IMR-90 (cell line): ENCODE data around the gene SLC44A1. TPM values are rescaled to one million over a fixed set of nuclear protein-coding genes. Genes with fewer than 3 reads are reported as not detected.
A peak's percentile ranks its signal among the peaks of the same experiment; 100 is the strongest.

Source experiments
- ATAC-seq: fragments of 200-7000 bp; cut with Tn5 transposase; 2 replicates; pipeline ENCODE4 v1.9.1; 2020; ENCODE audit warnings: low read depth, mild to moderate bottlenecking, moderate library complexity
- BruUV-seq: library from RNA; stranded (reverse); fragments of 400-500 nt; replicated peaks from 2 replicates; lab custom pipeline; 2021; lab: Mats Ljungman, UMichigan
- CTCF ChIA-PET: fragments of 300-600 bp; formaldehyde crosslinking; extraction: SDS; loops from one replicate; lab custom pipeline; 2021; ENCODE audit warnings: antibody characterized with exemption; lab: Yijun Ruan, JAX
- POLR2A ChIA-PET: fragments of 300-600 bp; sonication (Branson Sonifier 250); formaldehyde crosslinking; loops from one replicate; lab custom pipeline; 2022; ENCODE audit warnings: antibody characterized with exemption; ENCODE audit not compliant: unreplicated experiment; lab: Charles Lee
- DNase-seq: peaks from one replicate; pipeline ENCODE4 v3.0.0; 2013
- H2AFZ ChIP-seq: replicated peaks from 2 replicates; pipeline ENCODE3; 2013; ENCODE audit warnings: low read length, mild to moderate bottlenecking; ENCODE audit not compliant: poor library complexity
- H2AK5ac ChIP-seq: 2 replicates; pipeline ENCODE4 v1.6.1; 2013; ENCODE audit warnings: low read depth, low read length, inconsistent platforms
- H2AK9ac ChIP-seq: replicated peaks from 2 replicates; pipeline ENCODE3; 2013; ENCODE audit warnings: mild to moderate bottlenecking, low read depth, low read length, moderate library complexity; ENCODE audit not compliant: poor library complexity
- H2BK120ac ChIP-seq: 2 replicates; pipeline ENCODE4 v1.6.1; 2013; ENCODE audit warnings: low read depth, low read length, inconsistent platforms
- H2BK15ac ChIP-seq: 3 replicates; pipeline ENCODE4 v1.6.1; 2013; ENCODE audit warnings: low read depth, low read length, inconsistent platforms
- H2BK20ac ChIP-seq: 2 replicates; pipeline ENCODE4 v1.6.1; 2013; ENCODE audit warnings: low read depth, mild to moderate bottlenecking, inconsistent platforms, low read length, moderate library complexity
- H2BK5ac ChIP-seq: 2 replicates; pipeline ENCODE4 v1.6.1; 2013; ENCODE audit warnings: mild to moderate bottlenecking, low read depth, low read length, inconsistent platforms; ENCODE audit not compliant: poor library complexity, severe bottlenecking
- H3K14ac ChIP-seq: replicated peaks from 2 replicates; pipeline ENCODE4 v1.6.1; 2013; ENCODE audit warnings: low read depth, low read length, inconsistent platforms
- H3K18ac ChIP-seq: 2 replicates; pipeline ENCODE4 v1.6.1; 2013; ENCODE audit warnings: low read depth, low read length, control low read depth
- H3K23ac ChIP-seq: 2 replicates; pipeline ENCODE4 v1.6.1; 2013; ENCODE audit warnings: low read depth, low read length, inconsistent platforms
- H3K27ac ChIP-seq: 2 replicates; pipeline ENCODE4 v1.5.1; 2013; ENCODE audit warnings: mild to moderate bottlenecking, control low read depth, low read length; ENCODE audit not compliant: insufficient read depth
- H3K27me3 ChIP-seq: 2 replicates; pipeline ENCODE4 v1.6.1; 2013; ENCODE audit warnings: low read length; ENCODE audit not compliant: control insufficient read depth, insufficient read depth
- H3K36me3 ChIP-seq: 2 replicates; pipeline ENCODE4 v1.6.1; 2013; ENCODE audit warnings: low read length, mixed read lengths; ENCODE audit not compliant: control insufficient read depth, insufficient read depth
- H3K4ac ChIP-seq: 2 replicates; pipeline ENCODE4 v1.6.1; 2013; ENCODE audit warnings: low read depth, low read length, inconsistent platforms
- H3K4me1 ChIP-seq: 2 replicates; pipeline ENCODE4 v1.6.1; 2013; ENCODE audit warnings: low read length, mixed read lengths; ENCODE audit not compliant: control insufficient read depth, insufficient read depth
- H3K4me2 ChIP-seq: 2 replicates; pipeline ENCODE4 v1.6.1; 2013; ENCODE audit warnings: low read depth, mild to moderate bottlenecking, control low read depth, low read length, moderate library complexity
- H3K4me3 ChIP-seq: 2 replicates; pipeline ENCODE4 v1.5.1; 2013; ENCODE audit warnings: low read depth, mild to moderate bottlenecking, control low read depth, low read length, moderate library complexity; ENCODE audit not compliant: insufficient read depth
- H3K56ac ChIP-seq: 2 replicates; pipeline ENCODE4 v1.6.1; 2013; ENCODE audit warnings: low read length, inconsistent platforms; ENCODE audit not compliant: insufficient read depth; ENCODE audit errors: extremely low read depth
- H3K79me1 ChIP-seq, 2 experiments: 2 replicates each; pipeline ENCODE4 v1.6.1; 2013; ENCODE audit warnings: low read length in 2 of 2, inconsistent platforms in 1 of 2, low read depth in 1 of 2
- H3K9ac ChIP-seq: 2 replicates; pipeline ENCODE4 v1.6.1; 2013; ENCODE audit warnings: low read depth, low read length, control low read depth
- H3K9me1 ChIP-seq: 2 replicates; pipeline ENCODE4 v1.6.1; 2013; ENCODE audit warnings: low read length, inconsistent platforms; ENCODE audit not compliant: insufficient read depth
- H3K9me3 ChIP-seq: 2 replicates; pipeline ENCODE4 v1.6.1; 2013; ENCODE audit warnings: low read length; ENCODE audit not compliant: control insufficient read depth, insufficient read depth
- H4K20me1 ChIP-seq: 2 replicates; pipeline ENCODE4 v1.6.1; 2013; ENCODE audit warnings: low read length, inconsistent platforms; ENCODE audit not compliant: insufficient read depth
- H4K5ac ChIP-seq: 2 replicates; pipeline ENCODE4 v1.6.1; 2013; ENCODE audit warnings: mild to moderate bottlenecking, low read depth, low read length, control low read depth
- H4K8ac ChIP-seq, 2 experiments: 2 replicates each; pipeline ENCODE4 v1.6.1; 2013; ENCODE audit warnings: low read depth in 2 of 2, low read length in 2 of 2, control low read depth in 1 of 2, inconsistent platforms in 1 of 2
- H4K91ac ChIP-seq: 2 replicates; pipeline ENCODE4 v1.6.1; 2013; ENCODE audit warnings: low read depth, low read length, inconsistent platforms; ENCODE audit not compliant: insufficient read depth
- CEBPB ChIP-seq: IDR thresholded peaks from 2 replicates; pipeline ENCODE4 v1.6.1; 2012; ENCODE audit warnings: low read depth, low read length, improper control_type of control experiment
- CHD1 ChIP-seq: IDR thresholded peaks from 2 replicates; pipeline ENCODE4 v1.6.1; 2012; ENCODE audit warnings: low read depth, low read length, improper control_type of control experiment
- MAFK ChIP-seq: IDR thresholded peaks from 2 replicates; pipeline ENCODE4 v1.6.1; 2012; ENCODE audit warnings: low read depth, low read length, improper control_type of control experiment
- RFX5 ChIP-seq: IDR thresholded peaks from 2 replicates; pipeline ENCODE4 v1.8.0; 2012; ENCODE audit warnings: low read depth, mild to moderate bottlenecking, low read length, moderate library complexity
- SMC3 ChIP-seq: fragments of 150-350 bp; IDR thresholded peaks from 2 replicates; pipeline ENCODE4 v1.6.1; 2016; ENCODE audit warnings: low read depth, mild to moderate bottlenecking, antibody characterized with exemption, low read length, moderate library complexity
- WGBS, 2 experiments: methylation state at CpG; one replicate each; pipeline versions ENCODE4 v1.1.5 to v1.1.7; 2013; ENCODE audit warnings: missing lambda C conversion rate in 2 of 2; ENCODE audit not compliant: insufficient read length in 1 of 2; ENCODE audit errors: extremely low coverage in 2 of 2; 5-methylcytosine and 5-hydroxymethylcytosine counted together
- dilution Hi-C: fragments of 300-500 bp; cut with HindIII; formaldehyde crosslinking; loops from one replicate; pipeline ENCODE4 v1.14.3; 2018; ENCODE audit warnings: low sequenced_read_pairs; ENCODE audit not compliant: unreplicated experiment
- in situ Hi-C: fragments of 300-500 bp; cut with MboI; formaldehyde crosslinking; loops from 3 replicates; pipeline ENCODE4 v1.14.3; 2019; ENCODE audit warnings: low sequenced_read_pairs, inconsistent platforms, mixed read lengths
- intact Hi-C: fragments of 100-400 bp; cut with micrococcal nuclease; formaldehyde crosslinking; loops from 2 replicates; pipeline ENCODE4 v1.10.0; 2022
- polyA plus RNA-seq, 3 experiments: library from polyadenylated mRNA; depleted of rRNA; stranded (reverse); fragments of >200 nt; gene quantifications; 2 replicates each; pipeline ENCODE4 v1.2.3, GENCODE V29; 2012; ENCODE audit warnings: low replicate concordance in 1 of 3
- total RNA-seq: library from RNA; depleted of rRNA; stranded (reverse); fragments of >200 nt; gene quantifications from 2 replicates; pipeline ENCODE4 v1.2.3, GENCODE V29; 2012
- TF ChIP-seq, protein P1 (sequence below): fragments of 150-350 bp; IDR thresholded peaks from 2 replicates; pipeline ENCODE4 v1.6.1; 2016; ENCODE audit warnings: low read depth, mild to moderate bottlenecking, low read length, moderate library complexity, borderline replicate concordance

SLC44A1 gene
- total and polyA plus RNA-seq, 2 of the 4 experiments (the other 2 are of a cell fraction) = 5.2 to 21.7 TPM

DNA sequence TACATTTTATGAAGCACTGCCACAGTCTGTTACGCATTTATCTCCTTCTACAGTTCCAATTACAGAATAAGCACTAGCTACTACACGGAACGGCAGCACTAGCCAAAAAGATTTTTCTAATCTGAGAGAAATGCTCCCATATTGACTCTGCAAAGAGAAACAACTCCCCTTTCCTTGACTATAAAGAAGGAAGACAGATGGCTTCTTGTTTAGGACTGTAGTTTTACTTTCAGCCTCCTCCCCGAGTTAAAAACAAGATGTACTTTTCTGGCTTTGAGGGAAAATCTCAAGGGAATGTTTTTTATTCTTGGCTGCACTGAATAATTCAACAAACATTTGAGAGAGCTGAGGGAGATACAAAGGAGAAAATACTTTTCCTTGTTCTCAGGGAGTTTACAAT is 1.9 kb upstream of the SLC44A1 start:
- in situ Hi-C loops = loop anchor here (10.0 kb wide), 1 partner anchor 172 kb away; no protein-coding TSS in a partner anchor
- no peak overlapping the region for H2AK9ac ChIP-seq
- H3K27ac ChIP-seq = no peak overlapping the region
- dilution Hi-C loops = no loop called here
- no peaks in the 10 kb centered on the region for H3K9me1 ChIP-seq
- 0 out of 2 replicates have a peak overlapping the region, but pooled peaks have one; percentile 10 for H3K4me3 ChIP-seq
- DNase-seq (no peak), ATAC-seq (no peak)
- H4K91ac ChIP-seq = no peak overlapping the region
- H3K79me1 ChIP-seq = peaks cover 0 to 10% of the 10 kb centered on the region in 2 experiments; a peak in 2 of 4 replicates
- H2BK15ac ChIP-seq = no peak overlapping the region
- no peaks in the 10 kb centered on the region for H3K9me3 ChIP-seq
- no peak overlapping the region for H3K4ac ChIP-seq
- H3K9ac ChIP-seq = no peak overlapping the region
- intact Hi-C loops = loop anchor here (10.0 kb wide), 3 partner anchors 188 to 478 kb away; partner anchors contain the start of gene NIPSNAP3B
- ChIA-PET POLR2A (no interaction called here), CTCF (interaction anchor here (1.4 kb wide), 1 partner anchor 378 kb away, joined by 4 read pairs; no protein-coding TSS in a partner anchor)
- H2AFZ ChIP-seq = no peak overlapping the region
- BruUV-seq = no TSS peak
- H2BK20ac ChIP-seq = no peak overlapping the region
- H3K23ac ChIP-seq = peak overlapping the region; percentile 8; the same call in 1 of the 2 replicates
- H3K4me2 ChIP-seq = peak overlapping the region; percentile 70; the same call in 1 of the 2 replicates
- no peak overlapping the region for H2BK120ac ChIP-seq
- no peaks in the 10 kb centered on the region; the same call in 1 of the 2 replicates for H3K4me1 ChIP-seq
- H4K20me1 ChIP-seq = no peaks in the 10 kb centered on the region
- no peak overlapping the region for H2AK5ac ChIP-seq
- no peak overlapping the region for H4K8ac ChIP-seq
- no peak overlapping the region for H3K14ac ChIP-seq
- H3K36me3 ChIP-seq = no peaks in the 10 kb centered on the region
- no peak overlapping the region; the same call in 1 of the 2 replicates for H3K18ac ChIP-seq
- TF ChIP-seq CHD1 (no peak), MAFK (no peak), RFX5 (no peak), SMC3 (no peak), CEBPB (no peak)
- TF ChIP-seq, protein P1, sequence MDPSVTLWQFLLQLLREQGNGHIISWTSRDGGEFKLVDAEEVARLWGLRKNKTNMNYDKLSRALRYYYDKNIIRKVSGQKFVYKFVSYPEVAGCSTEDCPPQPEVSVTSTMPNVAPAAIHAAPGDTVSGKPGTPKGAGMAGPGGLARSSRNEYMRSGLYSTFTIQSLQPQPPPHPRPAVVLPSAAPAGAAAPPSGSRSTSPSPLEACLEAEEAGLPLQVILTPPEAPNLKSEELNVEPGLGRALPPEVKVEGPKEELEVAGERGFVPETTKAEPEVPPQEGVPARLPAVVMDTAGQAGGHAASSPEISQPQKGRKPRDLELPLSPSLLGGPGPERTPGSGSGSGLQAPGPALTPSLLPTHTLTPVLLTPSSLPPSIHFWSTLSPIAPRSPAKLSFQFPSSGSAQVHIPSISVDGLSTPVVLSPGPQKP = no peak
- no peaks in the 10 kb centered on the region for H3K27me3 ChIP-seq
- no peak overlapping the region for H2BK5ac ChIP-seq
- no peak overlapping the region for H4K5ac ChIP-seq
- H3K56ac ChIP-seq = no peak overlapping the region
- WGBS, 2 experiments = no CpG with 5 or more reads among the region's 4 CpGs
